Breast epithelium (tissue), 3 donors: ENCODE results near the gene GSTP1.

Experiments
- CTCF ChIP-seq, 3 donors: fragments of 450-650 bp; IDR thresholded peaks; one replicate each; pipeline ENCODE4 v1.5.1; 2016 to 2017; ENCODE audit warnings: antibody characterized with exemption in 3 of 3, mild to moderate bottlenecking in 3 of 3, moderate library complexity in 3 of 3
- POLR2A ChIP-seq: fragments of 450-650 bp; IDR thresholded peaks from one replicate; pipeline ENCODE4 v1.6.1; 2016; ENCODE audit warnings: antibody characterized with exemption, mild to moderate bottlenecking, moderate library complexity

GRCh38 chr11:67561971-67562619 is 21.5 kb upstream of the GSTP1 start:
- no peak for TF ChIP-seq CTCF (IDR thresholded peaks at IDR 0.05)
- TF ChIP-seq POLR2A: no peak
